NCI-H146 (cell line): ENCODE measurements around the gene GRK6.

ENCODE experiments used
- DNase-seq: peaks from one replicate; lab custom pipeline; 2025; lab: John Stamatoyannopoulos, UW

Gene GRK6

GRCh38 chr5:177486256-177486655 is 59.8 kb downstream of the GRK6 start:
- no peak for DNase-seq

GRCh38 chr5:177487144-177487543 is 60.7 kb downstream of the GRK6 start:
- no peak for DNase-seq

GRCh38 chr5:177487975-177488374 is 61.5 kb downstream of the GRK6 start:
- no peak for DNase-seq

- no peak for DNase-seq
These were observed 62.7 kb downstream of the GRK6 start for GRCh38 chr5:177489119-177489716.

GRCh38 chr5:177490311-177490991 is 64.0 kb downstream of the GRK6 start:
- DNase-seq, result no peak

GRCh38 chr5:177490992-177491391 is 64.5 kb downstream of the GRK6 start:
- no peak for DNase-seq

GRCh38 chr5:177491429-177491945 is 65.0 kb downstream of the GRK6 start:
- no peak for DNase-seq

GRCh38 chr5:177491983-177492746 is 65.7 kb downstream of the GRK6 start:
- no peak for DNase-seq
